Nephron (organoid): Measurements from ENCODE around the gene MTF2.

Experiments
- H3K27ac Mint-ChIP-seq, 3 experiments: 2 replicates each; pipeline ENCODE4 v1.8.0; 2020; ENCODE audit warnings: mixed read lengths in 3 of 3, mild to moderate bottlenecking in 2 of 3, moderate library complexity in 1 of 3
- H3K27me3 Mint-ChIP-seq: 2 replicates; pipeline ENCODE4 v1.8.0; 2021; ENCODE audit warnings: low read depth, mild to moderate bottlenecking, moderate library complexity, mixed read lengths
- H3K36me3 Mint-ChIP-seq: 2 replicates; pipeline ENCODE4 v1.8.0; 2020; ENCODE audit warnings: low read depth, mixed read lengths
- H3K4me1 Mint-ChIP-seq: 2 replicates; pipeline ENCODE4 v1.8.0; 2020; ENCODE audit warnings: mixed read lengths
- H3K4me3 Mint-ChIP-seq, 3 experiments: 2 replicates each; pipeline ENCODE4 v1.8.0; 2020; ENCODE audit warnings: mild to moderate bottlenecking in 3 of 3, mixed read lengths in 3 of 3, moderate library complexity in 2 of 3
- H3K9me3 Mint-ChIP-seq: 2 replicates; pipeline ENCODE4 v1.8.0; 2020; ENCODE audit warnings: mixed read lengths
- TF ChIP-seq, protein P1 (sequence below), 3 experiments: fragments of 200-600 bp; sonication (generic); IDR thresholded peaks; one replicate each; pipeline ENCODE4 v1.5.0; 2021; ENCODE audit warnings: antibody characterized with exemption in 3 of 3; ENCODE audit not compliant: unreplicated experiment in 3 of 3

The MTF2 gene

GRCh38 chr1:93186667-93187066 is 107.6 kb downstream of the MTF2 start:
- H3K4me1 Mint-ChIP-seq: no peaks in the 10 kb centered on the region
- H3K27me3 Mint-ChIP-seq: no peaks in the 10 kb centered on the region
- no peaks in the 10 kb centered on the region for H3K9me3 Mint-ChIP-seq
- TF ChIP-seq, protein P1, sequence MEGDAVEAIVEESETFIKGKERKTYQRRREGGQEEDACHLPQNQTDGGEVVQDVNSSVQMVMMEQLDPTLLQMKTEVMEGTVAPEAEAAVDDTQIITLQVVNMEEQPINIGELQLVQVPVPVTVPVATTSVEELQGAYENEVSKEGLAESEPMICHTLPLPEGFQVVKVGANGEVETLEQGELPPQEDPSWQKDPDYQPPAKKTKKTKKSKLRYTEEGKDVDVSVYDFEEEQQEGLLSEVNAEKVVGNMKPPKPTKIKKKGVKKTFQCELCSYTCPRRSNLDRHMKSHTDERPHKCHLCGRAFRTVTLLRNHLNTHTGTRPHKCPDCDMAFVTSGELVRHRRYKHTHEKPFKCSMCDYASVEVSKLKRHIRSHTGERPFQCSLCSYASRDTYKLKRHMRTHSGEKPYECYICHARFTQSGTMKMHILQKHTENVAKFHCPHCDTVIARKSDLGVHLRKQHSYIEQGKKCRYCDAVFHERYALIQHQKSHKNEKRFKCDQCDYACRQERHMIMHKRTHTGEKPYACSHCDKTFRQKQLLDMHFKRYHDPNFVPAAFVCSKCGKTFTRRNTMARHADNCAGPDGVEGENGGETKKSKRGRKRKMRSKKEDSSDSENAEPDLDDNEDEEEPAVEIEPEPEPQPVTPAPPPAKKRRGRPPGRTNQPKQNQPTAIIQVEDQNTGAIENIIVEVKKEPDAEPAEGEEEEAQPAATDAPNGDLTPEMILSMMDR (IDR thresholded peaks at IDR 0.05; ENCODE audit: unreplicated experiment in 3 of 3): no peak
- H3K27ac Mint-ChIP-seq: no peak overlapping the region
- peaks cover 4% of the 10 kb centered on the region for H3K36me3 Mint-ChIP-seq
- H3K4me3 Mint-ChIP-seq: no peak overlapping the region
